Stimulated activated CD4-positive, alpha-beta T cell treated with anti-CD3 and anti-CD28 coated beads, Interleukin-2, amount 100 ng/mL, for 48 hours (primary cell): ENCODE measurements around the gene KCNQ2.
A peak's percentile ranks its signal among the peaks of the same experiment; 100 is the strongest.
"Not testable (repeated sequence)": the region's sequence is repeated elsewhere in the genome, so short reads cannot be mapped to it uniquely, and the experiment has no call there.

Experiments
- DNase-seq, 2 donors: peaks; one replicate each; pipeline ENCODE4 v3.0.0-alpha.2; 2020

The KCNQ2 gene

GRCh38 chr20:63471981-63472831, at the start of gene KCNQ2:
KCNQ2 (minus strand) TSS chr20:63472655; CDS start chr20:63472463, 192 bp downstream.
- no peak for DNase-seq

- no peak for DNase-seq
These were observed 49.1 kb upstream of the KCNQ2 start for GRCh38 chr20:63521602-63522001.

- DNase-seq: peak; percentile 62 to 64
These were observed 48.6 kb upstream of the KCNQ2 start for GRCh38 chr20:63520934-63521601.

GRCh38 chr20:63520504-63520933, 48.1 kb upstream of the KCNQ2 start, which contains the start of gene PPDPF:
PPDPF (plus strand) TSS chr20:63520765; CDS start chr20:63521309, 544 bp downstream.
- DNase-seq: peak; percentile 79 to 88

- DNase-seq: peak; percentile 47 to 55
These were observed 47.4 kb upstream of the KCNQ2 start for GRCh38 chr20:63519668-63520503.

- DNase-seq: no peak
These were observed 46.7 kb upstream of the KCNQ2 start for GRCh38 chr20:63518946-63519667.

GRCh38 chr20:63518351-63518861, 46.0 kb upstream of the KCNQ2 start:
- DNase-seq: no peak

GRCh38 chr20:63517376-63518309, 45.2 kb upstream of the KCNQ2 start:
- DNase-seq: no peak

- DNase-seq: not testable (repeated sequence)
These were observed 42.1 kb upstream of the KCNQ2 start for GRCh38 chr20:63514520-63514919.

GRCh38 chr20:63513207-63513606, 40.8 kb upstream of the KCNQ2 start:
- DNase-seq: no peak

- no peak for DNase-seq
These were observed 36.7 kb upstream of the KCNQ2 start for GRCh38 chr20:63509088-63509564.

GRCh38 chr20:63508072-63508768, 35.8 kb upstream of the KCNQ2 start:
- no peak for DNase-seq

GRCh38 chr20:63507083-63507743, 34.8 kb upstream of the KCNQ2 start:
- no peak for DNase-seq

GRCh38 chr20:63505723-63506122, 33.3 kb upstream of the KCNQ2 start:
- DNase-seq: no peak

- no peak for DNase-seq
These were observed 32.8 kb upstream of the KCNQ2 start for GRCh38 chr20:63505281-63505680.

- DNase-seq: no peak
These were observed 32.2 kb upstream of the KCNQ2 start for GRCh38 chr20:63504642-63505041.

GRCh38 chr20:63503524-63503923, 31.1 kb upstream of the KCNQ2 start:
- DNase-seq: no peak

GRCh38 chr20:63502671-63503172, 30.3 kb upstream of the KCNQ2 start:
- DNase-seq: no peak
